ENCODE data around the gene SEC24D.
"Not testable (repeated sequence)": the region's sequence is repeated elsewhere in the genome, so short reads cannot be mapped to it uniquely, and the experiment has no call there.

Gene SEC24D

GRCh38 chr4:118801895-118802575, 33.9 kb downstream of the SEC24D start:
- Mint-ChIP-seq H3K36me3 (peaks cover 51% of the 10 kb centered on the region), H3K27me3 (no peaks in the 10 kb centered on the region), H3K4me3 (no peak overlapping the region), H3K9me3 (no peaks in the 10 kb centered on the region), H3K4me1 (no peaks in the 10 kb centered on the region), H3K27ac (no peak overlapping the region)
- no peak for ATAC-seq

- Mint-ChIP-seq H3K9me3 (no peaks in the 10 kb centered on the region), H3K27ac (no peak overlapping the region), H3K4me3 (no peak overlapping the region), H3K36me3 (peaks cover 51% of the 10 kb centered on the region), H3K27me3 (no peaks in the 10 kb centered on the region), H3K4me1 (no peaks in the 10 kb centered on the region)
- ATAC-seq = no peak
Observed at GRCh38 chr4:118799231-118799942, 36.5 kb downstream of the SEC24D start.

GRCh38 chr4:118798658-118799057, 37.3 kb downstream of the SEC24D start:
- no peak for ATAC-seq
- Mint-ChIP-seq H3K27me3 (no peaks in the 10 kb centered on the region), H3K36me3 (peaks cover 44% of the 10 kb centered on the region), H3K27ac (no peak overlapping the region), H3K9me3 (no peaks in the 10 kb centered on the region), H3K4me3 (no peak overlapping the region), H3K4me1 (no peaks in the 10 kb centered on the region)

- Mint-ChIP-seq H3K9me3 (no peaks in the 10 kb centered on the region), H3K4me3 (no peak overlapping the region), H3K36me3 (peaks cover 49% of the 10 kb centered on the region), H3K4me1 (no peaks in the 10 kb centered on the region), H3K27ac (no peak overlapping the region), H3K27me3 (no peaks in the 10 kb centered on the region)
- no peak for ATAC-seq
Observed at GRCh38 chr4:118797558-118798142, 38.3 kb downstream of the SEC24D start.

GRCh38 chr4:118791690-118792446, 44.1 kb downstream of the SEC24D start:
- ATAC-seq, H3K27ac Mint-ChIP-seq, H3K27me3 Mint-ChIP-seq, H3K4me3 Mint-ChIP-seq, H3K4me1 Mint-ChIP-seq, H3K9me3 Mint-ChIP-seq: not testable (repeated sequence)
- H3K36me3 Mint-ChIP-seq = peaks cover 26% of the 10 kb centered on the region

GRCh38 chr4:118790544-118790943, 45.4 kb downstream of the SEC24D start:
- H3K4me1 Mint-ChIP-seq = no peaks in the 10 kb centered on the region
- no peaks in the 10 kb centered on the region for H3K9me3 Mint-ChIP-seq
- H3K4me3 Mint-ChIP-seq = no peak overlapping the region
- no peak overlapping the region for H3K27ac Mint-ChIP-seq
- ATAC-seq = no peak
- no peaks in the 10 kb centered on the region for H3K27me3 Mint-ChIP-seq
- peaks cover 15% of the 10 kb centered on the region for H3K36me3 Mint-ChIP-seq

GRCh38 chr4:118788911-118789310, 47.0 kb downstream of the SEC24D start:
- H3K4me3 Mint-ChIP-seq = no peak overlapping the region
- no peak overlapping the region for H3K27ac Mint-ChIP-seq
- no peak for ATAC-seq
- H3K9me3 Mint-ChIP-seq = no peaks in the 10 kb centered on the region
- H3K27me3 Mint-ChIP-seq = no peaks in the 10 kb centered on the region
- no peaks in the 10 kb centered on the region for H3K4me1 Mint-ChIP-seq
- H3K36me3 Mint-ChIP-seq = peaks cover 10% of the 10 kb centered on the region

GRCh38 chr4:118787844-118788380, 48.0 kb downstream of the SEC24D start:
- Mint-ChIP-seq H3K4me3 (no peak overlapping the region), H3K4me1 (no peaks in the 10 kb centered on the region), H3K27ac (no peak overlapping the region), H3K27me3 (no peaks in the 10 kb centered on the region), H3K36me3 (peaks cover 14% of the 10 kb centered on the region), H3K9me3 (no peaks in the 10 kb centered on the region)
- ATAC-seq = no peak

GRCh38 chr4:118784776-118785175, 51.1 kb downstream of the SEC24D start:
- peaks cover 18% of the 10 kb centered on the region for H3K36me3 Mint-ChIP-seq
- no peak overlapping the region for H3K4me3 Mint-ChIP-seq
- no peak overlapping the region for H3K27ac Mint-ChIP-seq
- no peaks in the 10 kb centered on the region for H3K9me3 Mint-ChIP-seq
- no peaks in the 10 kb centered on the region for H3K27me3 Mint-ChIP-seq
- no peak for ATAC-seq
- no peaks in the 10 kb centered on the region for H3K4me1 Mint-ChIP-seq

- H3K27ac Mint-ChIP-seq = no peak overlapping the region
- no peak for ATAC-seq
- H3K9me3 Mint-ChIP-seq = peaks cover 2% of the 10 kb centered on the region
- H3K36me3 Mint-ChIP-seq = peaks cover 18% of the 10 kb centered on the region
- H3K4me1 Mint-ChIP-seq = no peaks in the 10 kb centered on the region
- H3K4me3 Mint-ChIP-seq = no peak overlapping the region
- no peaks in the 10 kb centered on the region for H3K27me3 Mint-ChIP-seq
Observed at GRCh38 chr4:118783887-118784286, 52.0 kb downstream of the SEC24D start.

- H3K4me3 Mint-ChIP-seq, ATAC-seq, H3K27me3 Mint-ChIP-seq, H3K4me1 Mint-ChIP-seq, H3K9me3 Mint-ChIP-seq, H3K27ac Mint-ChIP-seq: not testable (repeated sequence)
- peaks cover 18% of the 10 kb centered on the region for H3K36me3 Mint-ChIP-seq
Observed at GRCh38 chr4:118782886-118783285, 53.0 kb downstream of the SEC24D start.

- not testable (repeated sequence) for H3K27ac Mint-ChIP-seq, H3K4me1 Mint-ChIP-seq, H3K4me3 Mint-ChIP-seq, ATAC-seq, H3K9me3 Mint-ChIP-seq, H3K27me3 Mint-ChIP-seq
- H3K36me3 Mint-ChIP-seq = peaks cover 12% of the 10 kb centered on the region
Observed at GRCh38 chr4:118777649-118778048, 58.3 kb downstream of the SEC24D start.

- not testable (repeated sequence) for H3K9me3 Mint-ChIP-seq, H3K27me3 Mint-ChIP-seq, H3K36me3 Mint-ChIP-seq, ATAC-seq, H3K4me3 Mint-ChIP-seq, H3K4me1 Mint-ChIP-seq, H3K27ac Mint-ChIP-seq
Observed at GRCh38 chr4:118776955-118777640, 58.8 kb downstream of the SEC24D start.

GRCh38 chr4:118776157-118776954, 59.6 kb downstream of the SEC24D start:
- Mint-ChIP-seq H3K27me3 (no peaks in the 10 kb centered on the region), H3K4me1 (no peaks in the 10 kb centered on the region), H3K9me3 (peaks cover 2% of the 10 kb centered on the region), H3K27ac (no peak overlapping the region), H3K4me3 (no peak overlapping the region), H3K36me3 (peaks cover under 1% of the 10 kb centered on the region)
- no peak for ATAC-seq
